NCI-H345 treated with DMSO at 0.1 percent for 48 hours (cell line): ENCODE measurements around the gene CCDC60.
A peak's percentile ranks its signal among the peaks of the same experiment; 100 is the strongest.

Source experiments
- DNase-seq: peaks from one replicate; lab custom pipeline; 2025; ENCODE audit not compliant: unreplicated experiment; lab: John Stamatoyannopoulos, UW

CCDC60 gene

GRCh38 chr12:119334430-119335170, at the start of gene CCDC60:
CCDC60 (plus strand) TSS chr12:119334729; CDS start chr12:119335177, 448 bp downstream.
- DNase-seq, result no peak

- DNase-seq, result no peak
Measured at GRCh38 chr12:119288576-119288975, 46.0 kb upstream of the CCDC60 start.

GRCh38 chr12:119292893-119293630, 41.5 kb upstream of the CCDC60 start:
- no peak for DNase-seq

- DNase-seq, result no peak
Measured at GRCh38 chr12:119294211-119294610, 40.3 kb upstream of the CCDC60 start.

- DNase-seq, result no peak
Measured at GRCh38 chr12:119296535-119296934, 38.0 kb upstream of the CCDC60 start.

- no peak for DNase-seq
Measured at GRCh38 chr12:119299130-119299529, 35.4 kb upstream of the CCDC60 start.

- no peak for DNase-seq
Measured at GRCh38 chr12:119301379-119301778, 33.1 kb upstream of the CCDC60 start.

- no peak for DNase-seq
Measured at GRCh38 chr12:119302451-119303080, 32.0 kb upstream of the CCDC60 start.

GRCh38 chr12:119306593-119306992, 27.9 kb upstream of the CCDC60 start:
- DNase-seq, result no peak

- DNase-seq, result no peak
Measured at GRCh38 chr12:119307747-119308146, 26.8 kb upstream of the CCDC60 start.

- peak; percentile 40 for DNase-seq
Measured at GRCh38 chr12:119308708-119309456, 25.6 kb upstream of the CCDC60 start.

- no peak for DNase-seq
Measured at GRCh38 chr12:119311878-119312277, 22.7 kb upstream of the CCDC60 start.

- no peak for DNase-seq
Measured at GRCh38 chr12:119312904-119313303, 21.6 kb upstream of the CCDC60 start.

- no peak for DNase-seq
Measured at GRCh38 chr12:119314290-119314689, 20.2 kb upstream of the CCDC60 start.

GRCh38 chr12:119319638-119320037, 14.9 kb upstream of the CCDC60 start:
- no peak for DNase-seq

- DNase-seq, result no peak
Measured at GRCh38 chr12:119320678-119321077, 13.9 kb upstream of the CCDC60 start.

- DNase-seq, result no peak
Measured at GRCh38 chr12:119322301-119322723, 12.2 kb upstream of the CCDC60 start.

- no peak for DNase-seq
Measured at GRCh38 chr12:119325813-119326212, 8.7 kb upstream of the CCDC60 start.

GRCh38 chr12:119326341-119326740, 8.2 kb upstream of the CCDC60 start:
- no peak for DNase-seq

GRCh38 chr12:119327471-119327870, 7.1 kb upstream of the CCDC60 start:
- DNase-seq, result no peak

- no peak for DNase-seq
Measured at GRCh38 chr12:119328111-119328510, 6.4 kb upstream of the CCDC60 start.
